Right hindlimb (tissue), 1 donor: Measurements from ENCODE around the gene SPAG16.
"Not testable (repeated sequence)": the region's sequence is repeated elsewhere in the genome, so short reads cannot be mapped to it uniquely, and the experiment has no call there.

Experiments
- DNase-seq: peaks from one replicate; pipeline ENCODE4 v3.0.0-alpha.2; 2018

Gene SPAG16

GRCh38 chr2:214019973-214020345 is 735.7 kb downstream of the SPAG16 start:
- no peak for DNase-seq

DNA sequence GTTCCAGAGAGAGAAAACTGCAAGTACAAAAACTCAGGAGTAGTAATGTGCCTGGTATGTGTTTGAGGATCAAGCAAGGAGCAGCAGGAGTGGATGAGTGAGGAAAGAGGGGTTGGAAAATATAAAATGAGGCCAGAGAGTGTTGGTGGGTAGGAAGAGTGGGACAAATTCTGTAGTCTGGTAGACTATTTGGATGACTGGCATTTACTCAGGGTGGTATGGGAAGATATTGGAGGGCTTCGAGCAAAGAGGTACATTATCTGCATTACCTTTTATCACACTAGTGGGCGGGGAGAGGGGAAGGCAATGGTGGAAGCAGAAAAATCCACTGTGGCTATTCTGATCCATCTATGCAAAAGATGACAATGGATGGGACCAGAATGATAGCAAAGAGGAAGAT is 744.9 kb downstream of the SPAG16 start:
- DNase-seq: no peak

GRCh38 chr2:214031566-214031965 is 747.3 kb downstream of the SPAG16 start:
- no peak for DNase-seq

- no peak for DNase-seq
Measured at GRCh38 chr2:214034417-214034816, 750.2 kb downstream of the SPAG16 start.

GRCh38 chr2:214035091-214035852 is 751.0 kb downstream of the SPAG16 start:
- no peak for DNase-seq

DNA sequence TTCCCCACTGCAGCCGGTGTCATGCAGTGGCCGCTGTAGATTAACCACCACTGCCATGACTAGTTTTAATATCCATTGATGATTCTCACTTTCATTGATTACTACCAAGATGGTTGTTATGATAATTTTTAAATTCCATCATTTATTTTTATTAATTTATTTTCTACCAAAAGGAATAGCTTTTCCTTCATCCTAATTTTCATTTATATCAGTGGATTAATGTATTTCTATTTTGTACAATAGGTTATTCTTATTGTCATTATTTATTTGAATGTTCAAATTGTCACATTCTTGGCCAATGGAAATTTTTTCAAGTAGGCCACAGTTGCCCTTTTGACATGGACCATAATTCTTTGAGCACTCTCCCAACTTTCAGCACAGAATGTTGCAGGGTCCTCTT is 751.7 kb downstream of the SPAG16 start:
- no peak for DNase-seq

- DNase-seq: no peak
Measured at GRCh38 chr2:214038186-214038585, 753.9 kb downstream of the SPAG16 start.

- DNase-seq: peak; percentile 52
Measured at GRCh38 chr2:214050731-214051130, 766.5 kb downstream of the SPAG16 start.

GRCh38 chr2:214051585-214051984 is 767.3 kb downstream of the SPAG16 start:
- no peak for DNase-seq

- no peak for DNase-seq
Measured at GRCh38 chr2:214052235-214052634, 768.0 kb downstream of the SPAG16 start.

- DNase-seq: no peak
Measured at GRCh38 chr2:214057986-214058385, 773.7 kb downstream of the SPAG16 start.

- not testable (repeated sequence) for DNase-seq
Measured at GRCh38 chr2:214062279-214062678, 778.0 kb downstream of the SPAG16 start.

DNA sequence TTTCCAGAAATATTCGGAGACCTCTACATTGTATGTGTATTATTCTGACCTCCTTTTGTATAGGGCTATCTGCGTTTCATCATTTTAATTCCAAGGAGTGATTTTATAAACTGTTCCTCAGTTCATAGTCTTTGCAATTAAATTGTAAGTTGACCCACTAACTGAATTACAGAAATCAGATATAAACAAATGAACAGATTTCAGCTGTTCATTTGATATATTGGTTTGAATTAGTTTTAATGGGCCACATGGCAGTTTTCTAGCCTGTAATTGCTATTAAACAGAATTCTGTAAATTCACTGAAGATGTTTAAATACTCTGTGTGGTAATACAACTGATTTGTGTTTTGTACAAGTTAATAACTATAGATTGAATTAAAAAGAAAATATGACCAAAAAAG is 780.2 kb downstream of the SPAG16 start:
- no peak for DNase-seq

DNA sequence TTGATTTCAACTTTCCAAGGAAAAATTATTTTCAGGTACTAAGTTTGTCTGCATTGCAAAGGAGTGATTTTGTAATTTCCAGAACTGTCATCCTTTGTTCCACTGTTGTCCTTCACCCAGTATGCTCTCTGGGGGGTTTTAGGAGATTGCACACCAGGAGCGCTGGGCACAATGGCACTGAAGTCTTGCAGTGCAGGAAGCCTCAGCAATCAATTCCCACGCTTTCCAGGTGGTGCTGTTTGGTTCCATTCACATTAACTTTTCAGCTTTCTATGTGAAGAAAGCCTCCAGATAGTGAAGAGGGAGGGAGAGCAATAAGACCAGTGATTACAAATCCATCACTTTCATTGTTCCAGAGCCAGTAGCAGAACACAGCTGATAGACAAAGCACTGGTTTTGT is 782.6 kb downstream of the SPAG16 start:
- DNase-seq: no peak

DNA sequence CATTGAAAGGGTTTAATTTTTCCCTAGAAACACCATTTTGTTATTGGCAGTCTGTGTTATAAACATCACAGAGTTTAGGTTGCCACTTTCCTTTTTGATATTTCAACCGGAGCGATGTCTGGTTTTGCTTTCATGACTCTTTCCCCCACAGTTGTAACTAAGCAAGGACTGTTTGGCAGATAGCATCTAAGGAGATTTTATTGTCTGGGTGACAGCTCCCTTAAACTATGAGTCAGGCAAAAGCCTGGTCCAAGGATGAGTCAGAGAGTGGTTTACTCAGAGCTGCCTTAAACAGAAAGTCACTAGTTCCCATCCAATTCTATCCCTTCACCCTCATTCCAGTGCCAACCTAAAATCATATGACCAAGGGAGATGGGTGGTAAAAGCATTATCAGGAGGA is 785.0 kb downstream of the SPAG16 start:
- DNase-seq: peak; percentile 23

GRCh38 chr2:214075456-214075855 is 791.2 kb downstream of the SPAG16 start:
- no peak for DNase-seq

GRCh38 chr2:214076527-214076926 is 792.3 kb downstream of the SPAG16 start:
- DNase-seq: no peak

GRCh38 chr2:214077727-214078126 is 793.5 kb downstream of the SPAG16 start:
- no peak for DNase-seq

DNA sequence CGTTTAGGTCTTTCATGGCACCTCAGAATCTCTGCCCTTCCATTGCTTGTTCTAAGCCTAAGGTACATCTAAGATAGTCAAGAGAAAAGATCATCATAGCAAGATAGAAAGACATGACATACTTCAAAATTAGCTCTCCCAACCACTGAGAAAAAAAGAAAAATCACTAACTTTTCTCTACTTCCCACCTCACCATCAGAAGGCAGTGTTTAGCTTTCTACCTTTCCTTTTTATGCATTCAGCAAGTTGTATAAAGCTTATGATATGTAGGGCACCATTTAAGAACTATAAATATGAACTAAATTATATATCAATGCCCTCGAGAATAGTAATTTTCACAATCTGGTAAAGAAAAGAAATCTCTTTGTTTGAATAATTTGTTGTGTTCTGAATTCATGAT is 794.8 kb downstream of the SPAG16 start:
- DNase-seq: no peak

DNA sequence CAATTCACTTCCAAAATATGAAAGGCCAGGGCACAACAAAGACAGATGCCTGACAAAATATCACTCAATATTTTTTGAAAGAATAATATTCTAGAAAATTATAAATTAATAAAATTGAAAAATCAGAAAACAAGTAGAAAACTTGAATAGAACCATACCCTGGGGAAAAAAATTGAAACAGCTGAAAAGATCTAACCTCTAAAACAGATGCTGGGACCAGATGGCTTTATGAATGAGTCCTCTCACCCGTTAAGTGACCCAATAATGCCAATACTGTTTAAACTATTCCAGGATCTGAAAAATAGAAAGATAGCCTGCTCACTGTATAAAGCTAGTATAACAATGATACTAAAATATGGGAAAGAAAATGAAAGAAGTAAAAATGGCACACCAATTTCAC is 804.3 kb downstream of the SPAG16 start:
- DNase-seq: no peak

GRCh38 chr2:214096208-214096715 is 812.0 kb downstream of the SPAG16 start:
- no peak for DNase-seq

DNA sequence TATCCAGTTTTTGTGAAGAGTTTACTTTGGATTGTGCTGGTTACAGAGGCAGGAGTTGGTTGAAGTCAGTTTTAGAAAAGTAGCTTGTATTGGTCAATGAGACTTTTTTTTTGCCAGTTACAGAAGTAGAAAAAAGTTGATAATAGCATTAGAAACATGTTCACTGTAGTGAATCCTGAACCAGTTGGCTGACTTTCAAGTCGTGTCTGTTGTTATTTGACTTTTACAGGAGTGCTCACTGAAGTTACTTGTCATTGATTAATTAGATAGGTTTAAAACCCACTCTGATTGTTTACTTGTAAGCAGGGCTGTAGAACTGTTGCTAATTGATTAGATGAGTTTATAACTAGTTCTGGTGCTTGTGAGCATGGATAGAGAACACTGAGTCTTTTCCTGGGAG is 814.5 kb downstream of the SPAG16 start:
- no peak for DNase-seq

DNA sequence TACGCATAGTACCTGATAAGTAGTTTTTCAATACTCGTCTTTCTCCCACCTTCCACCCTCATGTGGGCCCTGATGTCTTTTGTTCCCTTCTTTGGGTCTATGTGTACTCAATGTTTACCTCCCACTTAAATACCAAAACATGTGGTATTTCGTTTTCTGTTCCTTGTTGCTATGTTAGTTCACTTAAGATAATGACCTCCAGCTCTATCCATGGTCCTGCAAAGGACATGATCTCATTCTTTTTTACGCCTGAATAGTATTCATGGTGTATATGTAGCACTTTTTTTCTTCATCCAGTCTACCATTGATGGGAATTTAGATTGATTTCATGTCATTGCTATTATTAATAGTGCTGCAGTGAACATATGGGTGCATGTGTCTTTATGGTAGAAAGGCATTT is 816.2 kb downstream of the SPAG16 start:
- no peak for DNase-seq

GRCh38 chr2:214103276-214104001 is 819.2 kb downstream of the SPAG16 start:
- DNase-seq: no peak
